Naive thymus-derived CD4-positive, alpha-beta T cell (primary cell): ENCODE results near the gene SEC14L1. TPM values are rescaled to one million over a fixed set of nuclear protein-coding genes. Genes with fewer than 3 reads are reported as not detected.
"Not testable (repeated sequence)": the region's sequence is repeated elsewhere in the genome, so short reads cannot be mapped to it uniquely, and the experiment has no call there.

Source experiments
- ATAC-seq: fragments of 150-1000 bp; cut with Tn5 transposase; 2 replicates; pipeline ENCODE4 v1.10.0; 2021; ENCODE audit warnings: mild to moderate bottlenecking, moderate library complexity
- CTCF ChIA-PET: fragments of 350-600 bp; sonication (Branson Sonifier 250); formaldehyde crosslinking; loops from one replicate; lab custom pipeline; 2021; ENCODE audit warnings: antibody characterized with exemption; lab: Charles Lee
- POLR2A ChIA-PET: fragments of 350-600 bp; sonication (Branson Sonifier 250); formaldehyde crosslinking; loops from one replicate; lab custom pipeline; 2021; ENCODE audit warnings: antibody characterized with exemption, inconsistent platforms; lab: Charles Lee
- DNase-seq, 9 donors: peaks; one replicate each; pipeline versions ENCODE4 v3.0.0 to v3.0.0-alpha.2; 2020 to 2022; ENCODE audit warnings: mixed read lengths in 1 of 9
- H3K27ac ChIP-seq: one replicate; pipeline ENCODE4 v1.7.0; 2013; ENCODE audit warnings: mild to moderate bottlenecking, low read depth, low read length, moderate library complexity
- H3K27me3 ChIP-seq, 2 donors: one replicate each; pipeline ENCODE4 v1.7.0; 2013; ENCODE audit warnings: low read length in 2 of 2, mild to moderate bottlenecking in 2 of 2, moderate library complexity in 2 of 2; ENCODE audit not compliant: control insufficient read depth in 2 of 2, insufficient read depth in 2 of 2
- H3K36me3 ChIP-seq, 3 experiments: 1 replicate in 2 of 3; 2 replicates in 1 of 3; pipeline ENCODE4 v1.7.0; 2013; ENCODE audit warnings: low read length in 3 of 3, mild to moderate bottlenecking in 3 of 3, moderate library complexity in 1 of 3; ENCODE audit not compliant: insufficient read depth in 3 of 3, control insufficient read depth in 2 of 3
- H3K4me1 ChIP-seq, 2 donors: one replicate each; pipeline ENCODE4 v1.7.0; 2013; ENCODE audit warnings: low read length in 2 of 2, mild to moderate bottlenecking in 2 of 2, moderate library complexity in 1 of 2; ENCODE audit not compliant: control insufficient read depth in 2 of 2, insufficient read depth in 2 of 2
- H3K4me3 ChIP-seq: 2 replicates; pipeline ENCODE4 v1.7.0; 2013; ENCODE audit warnings: mild to moderate bottlenecking, low read length
- H3K9me3 ChIP-seq, 3 experiments: 1 replicate in 2 of 3; 2 replicates in 1 of 3; pipeline ENCODE4 v1.7.0; 2013; ENCODE audit warnings: low read length in 3 of 3; ENCODE audit not compliant: control insufficient read depth in 2 of 3
- H3K27ac Mint-ChIP-seq, 9 donors: one replicate each; pipeline ENCODE4 v1.8.0; 2020 to 2022; ENCODE audit warnings: mixed read lengths in 9 of 9, mild to moderate bottlenecking in 8 of 9, moderate library complexity in 5 of 9, inconsistent platforms in 2 of 9
- H3K27me3 Mint-ChIP-seq, 5 donors: one replicate each; pipeline ENCODE4 v1.8.0; 2021 to 2022; ENCODE audit warnings: mixed read lengths in 5 of 5, mild to moderate bottlenecking in 1 of 5
- H3K36me3 Mint-ChIP-seq, 5 donors: one replicate each; pipeline ENCODE4 v1.8.0; 2020 to 2022; ENCODE audit warnings: mixed read lengths in 5 of 5, mild to moderate bottlenecking in 3 of 5, inconsistent platforms in 1 of 5
- H3K4me1 Mint-ChIP-seq, 7 donors: one replicate each; pipeline ENCODE4 v1.8.0; 2020 to 2022; ENCODE audit warnings: mixed read lengths in 7 of 7, mild to moderate bottlenecking in 3 of 7, inconsistent platforms in 1 of 7
- H3K4me3 Mint-ChIP-seq, 10 donors: one replicate each; pipeline ENCODE4 v1.8.0; 2020 to 2022; ENCODE audit warnings: mild to moderate bottlenecking in 10 of 10, mixed read lengths in 10 of 10, moderate library complexity in 6 of 10, inconsistent platforms in 2 of 10
- H3K9me3 Mint-ChIP-seq, 11 donors: one replicate each; pipeline ENCODE4 v1.8.0; 2020 to 2022; ENCODE audit warnings: mixed read lengths in 11 of 11, mild to moderate bottlenecking in 4 of 11, inconsistent platforms in 1 of 11, moderate library complexity in 1 of 11
- intact Hi-C, 2 donors: fragments of 100-400 bp; cut with micrococcal nuclease; formaldehyde crosslinking; loops; one replicate each; pipeline ENCODE4 v1.15.1; 2023
- polyA plus RNA-seq, 2 donors: library from polyadenylated mRNA; unstranded; fragments of 300-500 nt; fragmentation: Illumina TruSeq; gene quantifications; one replicate each; pipeline ENCODE4 v1.2.3, GENCODE V29; 2021
- total RNA-seq, 6 experiments: library from RNA in 5 of 6; stranded (reverse) in 5 of 6; gene quantifications; 1 replicate in 5 of 6; 2 replicates in 1 of 6; pipeline ENCODE4 v1.2.3 and lab custom pipeline; 2021 to 2026

Gene SEC14L1
- total and polyA plus RNA-seq, 7 experiments from 2014 or later, result 7.0 to 103 (median 28.7) TPM

DNA sequence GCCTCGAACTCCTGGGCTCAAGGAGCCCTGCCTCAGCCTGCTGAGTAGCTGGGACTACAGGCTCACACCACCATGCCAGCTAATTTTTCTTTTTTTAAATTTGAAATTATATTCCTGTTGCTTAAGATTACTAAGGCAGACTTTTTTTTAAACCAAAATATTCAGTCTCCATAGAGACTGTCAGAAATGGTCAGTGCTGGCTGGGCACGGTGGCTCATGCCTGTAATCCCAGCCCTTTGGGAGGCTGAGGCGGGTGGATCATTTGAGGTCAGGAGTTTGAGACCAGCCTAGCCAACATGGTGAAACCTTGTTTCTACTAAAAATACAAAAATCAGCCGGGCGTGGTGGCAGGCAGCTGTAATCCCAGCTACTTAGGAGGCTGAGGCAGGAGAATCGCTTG, 11.3 kb downstream of the SEC14L1 start:
- H3K4me1 ChIP-seq, H3K9me3 ChIP-seq, intact Hi-C loops, H3K27me3 ChIP-seq, H3K27me3 Mint-ChIP-seq, DNase-seq, H3K4me3 Mint-ChIP-seq, H3K9me3 Mint-ChIP-seq, H3K4me3 ChIP-seq, H3K27ac Mint-ChIP-seq, CTCF ChIA-PET, ATAC-seq, H3K27ac ChIP-seq: not testable (repeated sequence)
- peaks cover 0 to 14% (median 6%) of the 10 kb centered on the region in 3 experiments for H3K36me3 ChIP-seq
- H3K4me1 Mint-ChIP-seq, result peaks cover 37 to 68% (median 59%) of the 10 kb centered on the region in 7 donors
- POLR2A ChIA-PET, result interaction anchor here (0.7 to 1.2 kb wide), 2 partner anchors 11 to 26 kb away, joined by 3 read pairs; partner anchors contain the start of gene SEC14L1
- peaks cover 9 to 44% (median 31%) of the 10 kb centered on the region in 5 donors for H3K36me3 Mint-ChIP-seq

DNA sequence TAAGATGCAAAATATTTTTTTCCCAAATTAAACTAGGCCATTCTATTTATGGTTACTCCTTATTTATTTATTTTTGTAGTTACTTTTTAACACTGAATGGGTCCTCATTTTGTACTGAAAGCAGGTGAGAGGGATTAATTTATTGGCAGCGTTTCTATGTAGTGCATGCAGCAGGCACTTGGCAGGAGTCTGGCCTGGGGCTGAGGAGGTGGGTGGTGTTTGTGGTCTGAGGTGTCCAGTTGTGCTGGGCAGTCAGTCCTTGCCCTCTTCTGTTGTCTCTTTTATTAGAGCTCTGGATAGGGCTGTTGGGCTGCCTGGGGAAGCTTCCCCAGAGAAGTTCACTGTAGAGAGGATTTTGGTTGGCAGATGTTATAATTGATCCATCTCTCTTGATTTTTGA, 12.7 kb downstream of the SEC14L1 start:
- ATAC-seq (no peak), DNase-seq (no peak)
- Mint-ChIP-seq H3K4me1 (peaks cover 41 to 67% (median 56%) of the 10 kb centered on the region in 7 donors), H3K36me3 (peaks cover 10 to 41% (median 33%) of the 10 kb centered on the region in 5 donors), H3K9me3 (no peaks in the 10 kb centered on the region), H3K27me3 (no peaks in the 10 kb centered on the region), H3K27ac (peak overlapping the region in 1 of 9 donors; percentile 18), H3K4me3 (no peak overlapping the region)
- peaks cover 0 to 6% (median 0%) of the 10 kb centered on the region in 3 experiments for H3K36me3 ChIP-seq
- H3K4me1 ChIP-seq, result peaks cover 0 to 2% of the 10 kb centered on the region in 2 donors
- intact Hi-C loops, result no loop called here
- no peak overlapping the region for H3K4me3 ChIP-seq
- H3K27me3 ChIP-seq, result no peaks in the 10 kb centered on the region
- POLR2A ChIA-PET, result no interaction called here
- no peaks in the 10 kb centered on the region for H3K9me3 ChIP-seq
- no peak overlapping the region for H3K27ac ChIP-seq
- CTCF ChIA-PET, result interaction anchor here (0.6 kb wide), 1 partner anchor 620 kb away, joined by 3 read pairs; no protein-coding TSS in a partner anchor

DNA sequence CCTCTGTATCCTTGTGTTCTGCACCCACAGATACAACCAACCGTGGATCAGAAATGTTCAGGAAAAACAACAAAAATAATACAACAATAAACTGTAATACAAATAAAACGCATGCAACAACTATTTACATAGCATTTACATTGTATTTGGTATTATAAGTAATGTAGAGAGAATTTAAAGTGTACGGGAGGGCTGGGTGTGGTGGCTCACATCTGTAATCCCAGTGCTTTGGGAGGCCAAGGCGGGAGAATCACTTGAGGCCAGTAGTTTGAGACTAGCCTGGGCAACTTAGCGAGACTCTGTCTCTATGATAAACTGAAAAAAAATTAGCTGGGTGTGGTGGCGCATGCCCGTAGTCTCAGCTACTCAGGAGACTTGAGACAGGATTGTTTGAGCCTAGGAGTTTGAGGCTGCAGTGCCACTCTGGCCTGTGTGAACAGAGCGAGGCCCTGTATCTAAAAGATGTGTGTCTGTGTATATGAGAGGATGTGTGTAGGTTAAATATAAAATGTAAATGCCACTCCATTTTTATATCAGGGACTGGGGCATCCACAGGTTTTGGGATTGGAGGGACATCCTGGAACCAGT, 13.3 kb downstream of the SEC14L1 start:
- Histone ChIP-seq H3K9me3 (no peaks in the 10 kb centered on the region), H3K27me3 (no peaks in the 10 kb centered on the region), H3K4me3 (no peak overlapping the region), H3K4me1 (peaks cover 0 to 2% of the 10 kb centered on the region in 2 donors), H3K36me3 (peaks cover 0 to 6% (median 0%) of the 10 kb centered on the region in 3 experiments), H3K27ac (no peak overlapping the region)
- ATAC-seq (no peak), DNase-seq (no peak)
- peak overlapping the region in 3 of 9 donors; percentile 18 to 54 (median 32) for H3K27ac Mint-ChIP-seq
- no peaks in the 10 kb centered on the region for H3K27me3 Mint-ChIP-seq
- peaks cover 7 to 36% (median 27%) of the 10 kb centered on the region in 5 donors for H3K36me3 Mint-ChIP-seq
- CTCF ChIA-PET, result no interaction called here
- no peak overlapping the region for H3K4me3 Mint-ChIP-seq
- no peaks in the 10 kb centered on the region for H3K9me3 Mint-ChIP-seq
- intact Hi-C loops, result no loop called here
- POLR2A ChIA-PET, result no interaction called here
- peaks cover 41 to 60% (median 50%) of the 10 kb centered on the region in 7 donors for H3K4me1 Mint-ChIP-seq

DNA sequence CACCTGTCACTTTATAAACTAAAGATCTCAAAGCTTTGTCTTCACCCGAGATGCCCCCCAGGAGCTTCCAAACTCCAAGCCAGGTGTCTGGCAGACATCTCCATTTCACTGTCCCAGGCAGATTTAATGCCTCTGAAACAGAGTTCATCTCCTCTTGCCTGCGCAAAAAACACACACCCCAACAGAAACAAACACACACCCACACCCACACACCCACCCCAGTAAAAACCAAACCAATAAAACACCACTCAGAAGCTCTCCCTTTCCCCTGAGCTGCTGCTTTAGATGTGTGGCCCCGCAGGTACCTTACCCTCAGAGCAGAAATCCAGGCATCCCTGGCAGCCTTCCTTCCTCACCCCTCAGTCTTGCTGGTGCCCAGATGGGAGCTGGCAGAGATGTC, 14.4 kb downstream of the SEC14L1 start:
- POLR2A ChIA-PET, result no interaction called here
- H3K36me3 Mint-ChIP-seq, result peaks cover 5 to 34% (median 22%) of the 10 kb centered on the region in 5 donors
- ATAC-seq (no peak), DNase-seq (no peak)
- peaks cover 39 to 61% (median 50%) of the 10 kb centered on the region in 7 donors for H3K4me1 Mint-ChIP-seq
- Histone ChIP-seq H3K27me3 (no peaks in the 10 kb centered on the region), H3K9me3 (no peaks in the 10 kb centered on the region), H3K4me3 (no peak overlapping the region), H3K4me1 (peaks cover 0 to 2% of the 10 kb centered on the region in 2 donors), H3K36me3 (peaks cover 0 to 6% (median 0%) of the 10 kb centered on the region in 3 experiments), H3K27ac (no peak overlapping the region)
- no peaks in the 10 kb centered on the region for H3K27me3 Mint-ChIP-seq
- CTCF ChIA-PET, result interaction anchor here (0.9 to 1.1 kb wide), 2 partner anchors 14 to 80 kb away, joined by 3 read pairs; no protein-coding TSS in a partner anchor
- H3K27ac Mint-ChIP-seq, result peak overlapping the region in 5 of 9 donors; percentile 38 to 73 (median 63)
- intact Hi-C loops, result no loop called here
- H3K9me3 Mint-ChIP-seq, result no peaks in the 10 kb centered on the region
- H3K4me3 Mint-ChIP-seq, result no peak overlapping the region

DNA sequence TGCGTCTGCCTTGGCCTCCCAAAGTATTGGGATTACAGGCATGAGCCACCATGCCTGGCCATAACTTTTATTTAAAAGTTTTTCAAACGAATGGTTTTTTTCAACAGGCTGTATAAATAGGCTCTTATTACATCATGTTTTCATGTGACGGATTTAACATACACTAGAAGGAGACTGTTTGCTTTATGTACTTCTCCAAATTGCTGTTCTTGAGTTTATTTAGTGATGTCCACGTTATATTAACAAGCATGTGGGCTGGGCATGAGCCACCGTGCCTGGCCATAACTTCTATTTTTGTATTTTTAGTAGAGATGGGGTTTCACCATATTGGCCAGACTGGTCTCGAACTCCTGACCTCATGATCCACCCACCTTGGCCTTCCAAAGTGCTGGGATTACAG, 17.0 kb downstream of the SEC14L1 start:
- ATAC-seq, H3K4me3 Mint-ChIP-seq, H3K27ac Mint-ChIP-seq, H3K36me3 ChIP-seq, POLR2A ChIA-PET, H3K27me3 ChIP-seq, H3K4me3 ChIP-seq, intact Hi-C loops, CTCF ChIA-PET, H3K4me1 ChIP-seq, DNase-seq, H3K9me3 ChIP-seq, H3K27me3 Mint-ChIP-seq, H3K27ac ChIP-seq, H3K9me3 Mint-ChIP-seq: not testable (repeated sequence)
- H3K36me3 Mint-ChIP-seq, result peaks cover 0 to 29% (median 11%) of the 10 kb centered on the region in 5 donors
- peaks cover 46 to 69% (median 62%) of the 10 kb centered on the region in 7 donors for H3K4me1 Mint-ChIP-seq

DNA sequence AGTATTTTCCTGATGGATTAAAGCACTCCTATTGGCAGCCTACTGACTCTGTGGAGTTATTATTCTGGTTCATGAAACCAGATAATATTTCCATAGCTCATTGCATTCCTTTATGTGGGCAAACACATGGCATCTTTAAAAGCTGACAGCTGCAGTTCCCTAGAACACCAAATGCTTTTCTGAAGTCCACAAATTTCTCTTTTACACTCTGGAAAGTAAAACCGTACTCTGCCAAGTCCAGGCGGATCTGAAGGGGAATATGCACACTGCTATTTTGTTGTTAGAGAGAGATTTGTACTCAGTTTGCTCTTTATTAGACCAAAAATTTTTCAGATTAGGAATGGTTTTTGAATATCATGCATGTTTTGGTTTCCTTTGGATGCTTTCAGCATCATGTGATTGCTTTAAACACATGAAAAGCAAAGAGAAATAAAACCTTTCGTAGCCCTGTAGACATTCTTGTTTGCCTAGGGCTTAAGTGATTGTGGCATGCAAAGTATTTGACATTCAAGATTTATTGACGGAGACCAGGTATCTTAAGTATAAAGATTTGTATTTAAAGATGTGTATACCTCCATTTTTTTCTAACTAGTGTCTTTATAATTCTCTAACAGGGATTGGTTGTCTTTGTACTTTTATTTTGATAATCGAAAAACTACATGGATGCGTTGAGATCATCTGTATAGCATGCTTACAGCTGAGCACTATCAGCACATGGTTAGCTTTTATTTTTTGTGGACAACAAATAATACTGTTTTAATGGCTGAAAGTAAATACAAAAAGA, 19.5 kb downstream of the SEC14L1 start:
- Histone ChIP-seq H3K9me3 (no peaks in the 10 kb centered on the region), H3K27ac (no peak overlapping the region), H3K4me1 (peaks cover 0 to 14% of the 10 kb centered on the region in 2 donors), H3K27me3 (no peaks in the 10 kb centered on the region), H3K36me3 (no peaks in the 10 kb centered on the region), H3K4me3 (no peak overlapping the region)
- no peak for ATAC-seq
- Mint-ChIP-seq H3K27me3 (no peaks in the 10 kb centered on the region), H3K36me3 (peaks cover 0 to 48% (median 23%) of the 10 kb centered on the region in 5 donors), H3K9me3 (peaks cover 0 to 5% (median 0%) of the 10 kb centered on the region in 11 donors), H3K27ac (peak overlapping the region in 4 of 9 donors; percentile 14 to 46 (median 30)), H3K4me3 (no peak overlapping the region), H3K4me1 (peaks cover 44 to 73% (median 66%) of the 10 kb centered on the region in 7 donors)
- ChIA-PET POLR2A (interaction anchor here (1.3 to 1.5 kb wide), 2 partner anchors 9 to 32 kb away, joined by 3 to 4 read pairs; no protein-coding TSS in a partner anchor), CTCF (interaction anchor here (0.6 to 1.0 kb wide), 2 partner anchors 9 kb away, joined by 3 read pairs; no protein-coding TSS in a partner anchor)
- no peak for DNase-seq
- intact Hi-C loops, result no loop called here
